Loucy (cell line): ENCODE results near the gene SDK2.

Source experiments
- H2AFZ ChIP-seq: fragments of 200-600 bp; sonication (generic); 2 replicates; pipeline ENCODE4 v1.6.0; 2016; ENCODE audit warnings: antibody characterized with exemption, mild to moderate bottlenecking, low read length, moderate library complexity
- H3F3A ChIP-seq: fragments of 200-600 bp; 2 replicates; pipeline ENCODE4 v1.6.0; 2016; ENCODE audit warnings: antibody characterized with exemption, low read depth, mild to moderate bottlenecking
- H3K27me3 ChIP-seq: fragments of 200-600 bp; sonication (generic); 2 replicates; pipeline ENCODE4 v1.6.1; 2014; ENCODE audit warnings: low read length, mild to moderate bottlenecking; ENCODE audit not compliant: insufficient read depth, poor library complexity, severe bottlenecking
- H3K36me3 ChIP-seq: fragments of 200-600 bp; sonication (generic); 2 replicates; pipeline ENCODE4 v1.6.1; 2016; ENCODE audit warnings: low read length; ENCODE audit not compliant: insufficient read depth
- H3K4me1 ChIP-seq: fragments of 200-600 bp; sonication (generic); 2 replicates; pipeline ENCODE4 v1.5.1; 2014; ENCODE audit warnings: low read length, mild to moderate bottlenecking; ENCODE audit not compliant: insufficient read depth, poor library complexity, severe bottlenecking
- H3K4me2 ChIP-seq: fragments of 200-600 bp; sonication (generic); 2 replicates; pipeline ENCODE4 v1.6.0; 2014; ENCODE audit warnings: antibody characterized with exemption, low read length, low read depth, mild to moderate bottlenecking; ENCODE audit not compliant: poor library complexity, severe bottlenecking
- H3K4me3 ChIP-seq: fragments of 200-600 bp; sonication (generic); 2 replicates; pipeline ENCODE4 v1.5.1; 2014; ENCODE audit warnings: low read length, mild to moderate bottlenecking, mixed read lengths; ENCODE audit not compliant: poor library complexity, severe bottlenecking
- H3K79me2 ChIP-seq: fragments of 200-600 bp; sonication (generic); 2 replicates; pipeline ENCODE4 v1.6.1; 2014; ENCODE audit warnings: low read length; ENCODE audit not compliant: insufficient read depth
- H3K9ac ChIP-seq: fragments of 200-600 bp; sonication (generic); 2 replicates; pipeline ENCODE4 v1.6.0; 2014; ENCODE audit warnings: mild to moderate bottlenecking, low read depth, low read length, moderate library complexity; ENCODE audit not compliant: poor library complexity, severe bottlenecking
- H3K9me2 ChIP-seq: fragments of 200-600 bp; sonication (generic); replicated peaks from 2 replicates; pipeline ENCODE4 v1.6.1; 2016; ENCODE audit warnings: low read depth, low read length, mixed read lengths
- H3K9me3 ChIP-seq: fragments of 200-600 bp; sonication (generic); 2 replicates; pipeline ENCODE4 v1.6.1; 2014; ENCODE audit warnings: mild to moderate bottlenecking, antibody characterized with exemption, low read length, low read depth; ENCODE audit not compliant: insufficient read depth
- H4K20me1 ChIP-seq: fragments of 200-600 bp; sonication (generic); 2 replicates; pipeline ENCODE4 v1.6.0; 2014; ENCODE audit warnings: antibody characterized with exemption, low read length, mild to moderate bottlenecking; ENCODE audit not compliant: insufficient read depth, poor library complexity, severe bottlenecking
- EZH2phosphoT487 ChIP-seq: fragments of 200-600 bp; IDR thresholded peaks from 2 replicates; pipeline ENCODE4 v1.6.1; 2018; ENCODE audit warnings: antibody characterized with exemption, mild to moderate bottlenecking, moderate library complexity, borderline replicate concordance
- TF ChIP-seq, protein P1 (sequence below): fragments of 200-600 bp; sonication (generic); conservative IDR thresholded peaks from 2 replicates; pipeline ENCODE4 v1.5.1; 2014; ENCODE audit warnings: mild to moderate bottlenecking, antibody characterized with exemption, low read length

SDK2 gene

GRCh38 chr17:73482251-73482716, 162.0 kb downstream of the SDK2 start:
- H3K9me3 ChIP-seq: 0 out of 2 replicates have a peak, but pooled peaks cover 5% of the 10 kb centered on the region
- no peaks in the 10 kb centered on the region for H3K27me3 ChIP-seq
- no peaks in the 10 kb centered on the region for H3K9me2 ChIP-seq
- H3F3A ChIP-seq: no peaks in the 10 kb centered on the region
- H3K36me3 ChIP-seq: peaks cover 7% of the 10 kb centered on the region; the same call in 1 of the 2 replicates
- H3K4me1 ChIP-seq: no peaks in the 10 kb centered on the region
- no peak overlapping the region for H3K4me3 ChIP-seq
- H3K4me2 ChIP-seq: no peak overlapping the region
- H2AFZ ChIP-seq: no peak overlapping the region
- no peaks in the 10 kb centered on the region for H4K20me1 ChIP-seq
- H3K9ac ChIP-seq: no peak overlapping the region
- H3K79me2 ChIP-seq: no peaks in the 10 kb centered on the region
- TF ChIP-seq, protein P1, sequence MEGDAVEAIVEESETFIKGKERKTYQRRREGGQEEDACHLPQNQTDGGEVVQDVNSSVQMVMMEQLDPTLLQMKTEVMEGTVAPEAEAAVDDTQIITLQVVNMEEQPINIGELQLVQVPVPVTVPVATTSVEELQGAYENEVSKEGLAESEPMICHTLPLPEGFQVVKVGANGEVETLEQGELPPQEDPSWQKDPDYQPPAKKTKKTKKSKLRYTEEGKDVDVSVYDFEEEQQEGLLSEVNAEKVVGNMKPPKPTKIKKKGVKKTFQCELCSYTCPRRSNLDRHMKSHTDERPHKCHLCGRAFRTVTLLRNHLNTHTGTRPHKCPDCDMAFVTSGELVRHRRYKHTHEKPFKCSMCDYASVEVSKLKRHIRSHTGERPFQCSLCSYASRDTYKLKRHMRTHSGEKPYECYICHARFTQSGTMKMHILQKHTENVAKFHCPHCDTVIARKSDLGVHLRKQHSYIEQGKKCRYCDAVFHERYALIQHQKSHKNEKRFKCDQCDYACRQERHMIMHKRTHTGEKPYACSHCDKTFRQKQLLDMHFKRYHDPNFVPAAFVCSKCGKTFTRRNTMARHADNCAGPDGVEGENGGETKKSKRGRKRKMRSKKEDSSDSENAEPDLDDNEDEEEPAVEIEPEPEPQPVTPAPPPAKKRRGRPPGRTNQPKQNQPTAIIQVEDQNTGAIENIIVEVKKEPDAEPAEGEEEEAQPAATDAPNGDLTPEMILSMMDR: no peak
- no peak for TF ChIP-seq EZH2phosphoT487

GRCh38 chr17:73481676-73482075, 162.6 kb downstream of the SDK2 start:
- Histone ChIP-seq H3K9me3 (0 out of 2 replicates have a peak, but pooled peaks cover 5% of the 10 kb centered on the region), H3K4me2 (no peak overlapping the region), H4K20me1 (no peaks in the 10 kb centered on the region), H3K9me2 (no peaks in the 10 kb centered on the region), H3K9ac (no peak overlapping the region), H3K79me2 (no peaks in the 10 kb centered on the region), H2AFZ (no peak overlapping the region), H3F3A (no peaks in the 10 kb centered on the region), H3K36me3 (peaks cover 7% of the 10 kb centered on the region; the same call in 1 of the 2 replicates), H3K27me3 (no peaks in the 10 kb centered on the region), H3K4me3 (no peak overlapping the region), H3K4me1 (no peaks in the 10 kb centered on the region)
- TF ChIP-seq EZH2phosphoT487: no peak
- TF ChIP-seq, protein P1: no peak

GRCh38 chr17:73480740-73481139, 163.5 kb downstream of the SDK2 start:
- Histone ChIP-seq H4K20me1 (no peaks in the 10 kb centered on the region), H3K4me1 (no peaks in the 10 kb centered on the region), H3K4me2 (no peak overlapping the region), H3K9me3 (0 out of 2 replicates have a peak, but pooled peaks cover 5% of the 10 kb centered on the region), H3K27me3 (no peaks in the 10 kb centered on the region), H3K9ac (no peak overlapping the region), H3K9me2 (no peaks in the 10 kb centered on the region), H3K36me3 (peaks cover 5% of the 10 kb centered on the region; the same call in 1 of the 2 replicates), H3F3A (no peaks in the 10 kb centered on the region), H2AFZ (no peak overlapping the region), H3K79me2 (no peaks in the 10 kb centered on the region), H3K4me3 (no peak overlapping the region)
- TF ChIP-seq EZH2phosphoT487: no peak
- TF ChIP-seq, protein P1: no peak
